GM13976 (cell line): ENCODE results near the gene HRH2.

Experiments used
- DNase-seq: peaks from one replicate; pipeline ENCODE4 v3.0.0; 2012; ENCODE audit warnings: low spot score
- CTCF ChIP-seq: IDR thresholded peaks from 2 replicates; pipeline ENCODE4 v1.5.1; 2012; ENCODE audit warnings: borderline replicate concordance, mild to moderate bottlenecking; ENCODE audit not compliant: insufficient read depth; ENCODE audit errors: extremely low read depth, missing control alignments, control extremely low read depth
- in situ Hi-C: fragments of 300-500 bp; cut with MboI; formaldehyde crosslinking; loops from one replicate; pipeline ENCODE4 v1.12.0; 2022; ENCODE audit warnings: low sequenced_read_pairs, mixed read lengths, inconsistent platforms; ENCODE audit not compliant: unreplicated experiment

The HRH2 gene

DNA sequence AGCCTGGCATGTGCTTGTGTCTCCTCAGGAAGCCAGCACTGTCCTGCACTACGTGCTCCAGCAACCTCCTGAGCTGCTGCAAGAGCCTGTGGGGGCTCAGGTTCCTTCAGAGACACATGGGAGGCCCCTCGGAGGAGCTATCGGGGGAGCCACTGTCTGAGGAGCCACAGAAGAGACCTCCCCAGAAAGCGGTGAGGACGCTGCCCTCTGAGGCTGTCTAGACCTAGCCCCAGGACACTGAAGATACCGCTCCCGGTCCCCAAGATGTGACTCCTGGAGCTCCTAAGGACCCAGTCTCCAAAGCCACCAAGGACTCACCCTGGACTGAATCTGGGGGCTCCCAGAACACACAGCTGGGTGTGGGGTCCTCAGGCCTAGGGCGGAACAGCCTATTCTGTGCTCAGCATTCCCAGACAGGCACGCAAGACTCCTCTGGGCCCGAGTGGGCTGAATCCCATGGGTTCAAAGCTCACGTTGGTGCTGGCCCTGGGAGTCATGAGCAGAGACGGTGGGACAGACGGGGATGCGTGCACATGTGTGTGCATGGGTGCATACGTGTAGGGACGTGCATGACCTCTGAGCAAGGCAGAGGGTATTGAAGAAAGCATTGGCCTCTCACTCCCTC is 50.0 kb downstream of the HRH2 start:
- TF ChIP-seq CTCF = no peak
- in situ Hi-C loops = no loop called here
- no peak for DNase-seq

DNA sequence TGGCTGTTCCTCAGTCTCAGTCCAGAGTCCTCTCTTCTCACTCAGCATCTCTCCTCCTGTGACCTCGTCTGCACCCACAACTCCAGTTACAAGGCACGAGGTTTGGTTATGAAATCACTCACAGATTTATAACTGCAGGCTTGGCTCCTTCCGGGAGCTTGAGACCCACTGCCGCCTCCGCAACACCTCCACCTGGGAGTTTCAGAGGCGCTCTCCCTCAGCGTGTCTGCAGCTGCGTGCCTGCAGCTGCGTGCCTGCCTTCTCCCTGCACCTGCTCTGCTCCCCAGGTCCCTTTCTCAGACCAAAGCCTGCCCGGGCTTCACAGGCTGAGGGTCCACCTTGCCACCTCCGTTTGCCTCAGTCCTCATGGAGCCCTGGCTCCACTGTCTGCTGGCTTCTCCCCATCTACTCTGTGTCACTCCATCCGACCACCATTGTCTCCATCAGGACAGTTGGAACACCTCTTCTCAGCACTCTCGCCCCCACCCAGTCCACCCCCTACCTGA is 51.5 kb downstream of the HRH2 start:
- TF ChIP-seq CTCF = no peak
- in situ Hi-C loops = no loop called here
- no peak for DNase-seq

DNA sequence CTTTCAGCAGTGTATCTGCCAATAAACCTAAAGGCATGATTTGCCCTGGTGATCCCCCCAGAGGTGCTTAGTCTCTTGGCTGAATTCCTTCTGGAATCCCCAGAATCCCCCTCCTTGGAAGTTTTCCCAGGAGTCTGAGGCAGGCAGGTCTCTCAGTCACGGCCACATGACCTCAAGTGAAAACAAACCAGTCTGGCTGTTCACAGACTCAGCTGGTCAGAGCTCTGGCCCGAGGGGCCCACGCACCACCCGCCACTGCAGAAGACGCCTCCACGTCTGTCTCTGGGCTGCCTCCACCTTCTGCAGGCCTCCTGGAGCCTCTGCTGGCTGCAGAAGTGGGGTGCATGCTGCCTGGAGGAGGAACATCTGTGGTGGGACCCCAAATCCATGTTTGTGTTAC is 52.5 kb downstream of the HRH2 start:
- no peak for TF ChIP-seq CTCF
- DNase-seq = no peak
- in situ Hi-C loops = no loop called here

DNA sequence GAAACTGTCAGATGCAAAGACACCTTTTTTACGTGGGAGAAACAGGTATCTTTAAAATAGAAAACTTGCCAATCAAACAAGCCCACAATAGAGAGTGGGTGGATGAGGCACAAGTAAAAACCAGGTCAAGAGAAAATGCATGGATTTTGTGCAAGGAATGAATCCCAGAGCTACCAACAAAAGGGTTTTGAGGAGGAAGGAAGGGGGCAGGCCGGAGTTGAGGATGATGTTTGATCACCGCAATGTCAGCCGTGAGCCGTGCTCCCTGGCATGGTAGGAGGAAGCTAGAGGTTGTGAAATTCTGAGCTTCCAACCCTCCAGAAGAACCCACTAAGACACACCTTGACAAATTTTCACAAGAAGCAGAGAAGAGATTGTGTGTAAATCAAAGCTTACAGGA is 53.2 kb downstream of the HRH2 start:
- no peak for TF ChIP-seq CTCF
- in situ Hi-C loops = no loop called here
- no peak for DNase-seq

DNA sequence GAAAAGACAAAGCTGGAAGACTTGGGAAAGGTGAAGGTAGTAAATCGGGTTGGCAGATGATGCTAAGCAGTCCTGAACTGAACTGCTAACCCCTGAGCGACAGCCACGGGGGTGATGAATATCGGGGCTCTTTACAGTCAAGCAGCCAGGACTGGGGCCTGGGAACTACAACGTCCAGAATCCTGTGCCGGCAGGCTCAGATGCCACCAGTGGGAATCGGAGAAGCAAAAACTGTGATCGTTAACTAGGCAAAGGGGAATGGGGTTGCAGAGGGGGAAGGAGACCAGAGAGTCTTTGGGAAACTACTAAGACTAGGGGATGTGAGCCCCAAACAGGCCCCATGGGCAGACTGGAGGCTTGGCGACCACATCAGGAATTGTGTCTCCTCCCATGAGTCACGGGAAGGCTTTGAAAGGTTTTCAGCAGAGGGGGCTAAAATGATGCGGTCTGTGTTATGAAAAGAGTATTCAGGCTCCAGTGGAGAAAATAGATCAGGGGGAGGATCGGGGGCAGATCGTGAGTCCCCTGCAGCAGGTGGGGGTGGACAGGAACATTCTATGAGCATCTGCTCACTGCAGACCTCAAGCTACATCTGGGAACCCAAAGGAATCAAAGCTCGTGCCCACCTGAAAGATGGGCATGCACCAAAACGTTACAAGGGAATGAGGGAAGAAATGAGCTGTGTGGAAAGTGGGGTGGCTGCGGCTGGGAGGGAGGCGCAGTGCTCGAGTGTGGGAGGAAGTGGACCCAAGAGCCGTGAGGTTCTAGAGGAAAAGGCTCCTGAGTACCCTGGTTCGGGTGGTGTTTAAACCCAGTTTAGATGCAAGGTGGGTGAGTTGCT is 53.8 kb downstream of the HRH2 start:
- in situ Hi-C loops = no loop called here
- no peak for TF ChIP-seq CTCF
- DNase-seq = no peak

- in situ Hi-C loops = no loop called here
- TF ChIP-seq CTCF = no peak
- DNase-seq = no peak
Measured at GRCh38 chr5:175712313-175712680, 54.4 kb downstream of the HRH2 start.
